GM18909 (cell line): Measurements from ENCODE around the gene DPP6.
"Not testable (repeated sequence)": the region's sequence is repeated elsewhere in the genome, so short reads cannot be mapped to it uniquely, and the experiment has no call there.

Experiments used
- ATAC-seq: cut with Tn5 transposase; IDR thresholded peaks from one replicate; pipeline ENCODE4 v1.9.1; 2021; ENCODE audit warnings: mild to moderate bottlenecking; ENCODE audit not compliant: unreplicated experiment, poor library complexity

Gene DPP6

DNA sequence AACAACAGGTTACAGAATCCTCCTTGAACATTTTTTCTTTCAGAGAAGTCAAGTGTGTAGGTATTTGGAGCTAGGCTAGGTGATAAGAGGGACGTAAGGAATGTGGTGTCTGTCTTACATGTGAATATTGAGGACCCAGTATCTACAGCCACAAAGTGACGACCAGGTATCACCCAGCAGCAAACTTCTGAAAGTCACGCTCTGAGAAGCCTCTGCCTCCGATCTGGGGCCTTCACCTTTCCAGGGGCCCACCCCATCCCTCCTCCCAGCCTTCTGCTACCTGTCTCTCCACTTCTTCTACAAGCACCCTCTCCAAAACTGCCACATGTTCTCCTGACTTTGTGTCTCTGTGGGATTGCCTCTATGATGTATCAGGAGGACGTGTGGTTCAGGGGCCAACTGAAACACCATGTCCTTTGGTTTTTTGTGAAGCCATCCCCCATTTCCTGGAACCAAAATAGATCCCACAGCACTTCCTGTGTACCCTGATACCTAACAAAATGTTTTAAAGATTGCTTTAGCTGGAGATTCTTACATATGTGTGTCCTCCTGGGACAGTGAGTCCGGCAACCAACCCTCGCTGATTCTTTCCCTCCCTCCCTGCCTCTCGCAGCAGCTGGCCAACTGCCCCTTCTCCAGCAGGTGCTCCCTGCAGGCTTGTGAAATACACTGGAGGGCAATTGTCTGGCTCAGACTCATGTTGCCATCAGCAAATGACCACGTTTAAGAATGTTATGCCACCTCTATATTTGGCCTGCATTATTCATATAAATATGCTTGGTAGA is 93.9 kb downstream of the DPP6 start:
- not testable (repeated sequence) for ATAC-seq

DNA sequence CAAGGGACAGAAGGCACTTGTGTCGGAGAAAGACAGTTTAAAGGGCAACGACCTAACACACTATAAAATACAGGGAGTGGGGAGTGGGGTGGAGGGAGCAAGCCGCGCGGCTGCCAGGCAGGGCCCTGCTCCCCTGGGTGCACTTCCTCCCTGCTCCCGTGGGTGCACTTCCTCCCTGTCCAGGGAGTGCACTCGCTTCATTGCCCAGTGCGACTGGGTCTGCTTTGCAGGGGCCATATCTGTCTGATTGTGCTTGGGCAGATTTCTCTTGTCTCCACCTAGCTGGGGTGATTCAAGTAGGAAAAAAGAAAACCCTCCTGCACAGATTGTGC is 94.5 kb downstream of the DPP6 start:
- not testable (repeated sequence) for ATAC-seq

DNA sequence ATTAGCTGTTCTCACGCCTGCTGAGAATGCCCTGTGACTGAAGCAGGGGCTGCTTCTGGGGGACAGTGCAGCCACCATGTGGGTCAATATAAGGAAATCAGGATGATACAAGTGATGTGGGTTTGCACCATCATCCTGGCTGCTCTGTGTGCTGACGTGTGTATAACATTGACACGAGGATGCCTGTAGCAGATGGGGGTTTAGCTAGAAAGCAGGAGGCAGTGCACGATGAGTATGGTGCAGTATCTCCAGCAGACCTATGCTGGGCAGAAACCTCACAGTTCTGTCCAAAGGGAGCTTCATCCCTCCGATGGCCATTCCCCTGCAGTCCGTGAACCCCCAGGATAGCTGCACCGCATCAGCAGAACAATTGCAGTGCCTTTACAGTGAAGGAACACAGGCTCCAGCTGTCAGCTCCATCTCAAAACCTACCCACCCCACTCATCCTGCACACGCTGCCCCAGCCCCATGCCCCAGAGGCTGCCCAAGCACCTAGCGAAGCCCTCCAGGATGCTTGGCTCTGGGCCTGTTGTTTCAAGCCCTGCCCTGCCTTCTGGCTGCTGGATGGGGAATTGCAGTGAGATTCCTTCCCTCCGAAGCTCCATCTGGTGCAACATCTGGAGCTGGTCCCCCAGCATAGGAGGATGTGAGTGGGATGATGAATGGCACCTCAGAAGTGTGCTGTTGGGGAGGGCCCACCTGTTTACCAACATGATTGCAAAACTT is 96.8 kb downstream of the DPP6 start:
- ATAC-seq: not testable (repeated sequence)

DNA sequence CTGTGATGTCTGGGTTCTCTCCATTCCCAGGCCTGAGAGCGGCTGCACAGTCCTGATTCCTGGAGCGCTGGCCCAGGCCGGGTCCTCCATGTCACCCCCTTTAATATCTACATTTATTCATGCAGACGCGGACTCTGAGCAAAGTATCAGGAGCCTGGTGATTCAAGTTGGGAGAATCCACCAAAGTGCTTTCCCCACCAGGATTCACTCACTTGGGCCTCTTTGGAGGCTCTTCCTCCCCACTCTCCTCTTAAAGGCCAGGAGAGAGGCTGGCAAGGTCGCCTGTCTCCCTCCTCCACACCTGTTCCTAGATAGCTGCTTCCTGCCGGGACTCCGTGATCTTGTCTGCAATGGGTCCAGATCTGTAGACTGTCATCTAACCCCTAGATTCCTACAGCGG is 98.5 kb downstream of the DPP6 start:
- ATAC-seq: not testable (repeated sequence)

DNA sequence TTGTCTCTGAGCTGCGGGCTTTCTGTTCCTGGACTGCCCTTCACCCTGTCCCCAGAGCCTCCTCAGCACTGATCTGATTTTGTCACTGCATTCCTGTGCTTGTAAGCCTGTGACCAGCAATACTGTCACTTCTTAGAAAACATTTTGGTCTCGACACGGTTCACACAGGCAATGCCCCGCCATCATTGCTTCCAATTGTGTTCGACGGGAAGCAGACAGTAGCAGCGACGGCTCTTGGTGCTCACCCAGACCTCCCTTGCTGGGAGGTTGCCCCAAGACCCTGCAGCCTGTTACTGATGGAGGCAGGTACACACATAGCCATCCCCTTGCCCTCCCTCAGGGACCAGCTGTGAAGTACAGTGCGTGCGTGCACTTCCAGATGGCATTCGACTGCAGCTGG is 99.1 kb downstream of the DPP6 start:
- ATAC-seq: not testable (repeated sequence)

DNA sequence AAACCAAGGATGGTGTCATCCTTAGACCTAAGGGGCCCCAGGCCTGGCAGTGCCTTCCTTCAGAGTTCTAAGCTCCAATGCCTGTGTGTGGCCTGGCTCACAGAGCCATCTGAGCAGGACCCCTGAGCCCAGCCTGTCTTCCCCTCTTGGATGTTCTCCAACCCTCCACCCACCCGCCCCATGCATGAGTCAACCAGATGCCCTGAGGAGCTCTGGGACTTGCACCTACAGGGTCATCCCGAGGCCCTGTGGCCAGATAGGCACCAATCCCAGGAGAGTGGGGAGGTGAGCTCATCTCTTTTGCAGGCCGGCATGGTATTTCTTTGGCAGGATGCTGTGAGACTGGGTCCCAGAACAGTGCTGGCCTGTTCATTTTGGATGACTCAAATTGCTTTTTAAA is 103.7 kb downstream of the DPP6 start:
- ATAC-seq: not testable (repeated sequence)

DNA sequence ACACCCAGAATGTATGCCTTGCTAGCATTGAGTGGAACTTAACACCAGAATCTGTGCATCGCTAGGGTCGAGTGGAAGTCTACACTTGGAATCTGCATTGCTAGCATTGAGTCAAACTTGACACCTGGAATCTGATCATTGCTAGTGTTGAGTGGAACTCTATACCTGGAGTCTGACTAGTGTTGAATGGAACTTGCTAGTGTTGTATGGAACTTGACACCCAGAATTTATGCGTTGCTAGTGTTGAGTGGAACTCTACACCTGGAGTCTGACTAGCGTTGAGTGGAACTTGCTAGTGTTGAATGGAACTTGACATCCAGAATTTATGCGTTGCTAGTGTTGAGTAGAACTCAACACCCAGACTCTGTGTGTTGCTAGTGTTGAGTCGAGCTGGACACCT is 110.7 kb downstream of the DPP6 start:
- ATAC-seq: not testable (repeated sequence)

DNA sequence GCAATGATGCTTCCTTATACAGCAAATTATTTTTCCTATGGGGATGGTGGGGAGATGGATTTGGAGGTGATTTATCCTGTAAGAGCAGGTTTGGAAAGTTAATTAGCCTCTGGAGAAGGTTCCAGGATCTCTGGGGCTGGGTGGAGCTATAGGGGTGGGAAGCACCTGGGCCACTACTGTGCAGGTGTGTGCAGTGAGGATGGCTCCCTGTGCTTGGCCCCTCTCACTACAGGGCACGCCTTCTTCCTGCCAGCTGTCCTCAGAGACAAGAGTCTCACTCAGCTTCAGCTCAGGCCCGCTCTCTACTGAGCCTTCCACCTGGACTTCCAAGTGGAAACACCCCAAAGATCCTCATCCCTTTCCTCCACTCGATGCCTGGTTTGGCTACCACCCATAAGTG is 111.4 kb downstream of the DPP6 start:
- ATAC-seq: not testable (repeated sequence)

DNA sequence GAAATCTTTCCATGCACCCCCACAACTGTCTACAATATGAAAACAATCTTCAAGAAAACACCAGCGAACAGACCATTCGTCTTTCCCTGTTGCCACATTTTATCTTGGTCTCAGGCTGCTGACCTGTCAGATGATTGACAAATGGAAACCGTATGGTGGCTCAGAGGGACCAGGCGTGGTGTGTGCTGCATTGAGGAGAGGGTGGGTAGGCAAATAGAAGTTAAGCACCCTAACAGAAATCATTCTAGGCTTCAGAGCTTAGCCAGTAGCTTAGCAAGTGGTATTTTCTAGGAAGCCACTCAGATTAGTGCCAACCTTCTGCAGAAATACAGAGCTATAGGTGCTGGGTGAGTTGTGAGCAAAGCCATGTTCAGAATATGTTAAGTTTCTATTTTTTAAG is 114.9 kb downstream of the DPP6 start:
- no peak for ATAC-seq

DNA sequence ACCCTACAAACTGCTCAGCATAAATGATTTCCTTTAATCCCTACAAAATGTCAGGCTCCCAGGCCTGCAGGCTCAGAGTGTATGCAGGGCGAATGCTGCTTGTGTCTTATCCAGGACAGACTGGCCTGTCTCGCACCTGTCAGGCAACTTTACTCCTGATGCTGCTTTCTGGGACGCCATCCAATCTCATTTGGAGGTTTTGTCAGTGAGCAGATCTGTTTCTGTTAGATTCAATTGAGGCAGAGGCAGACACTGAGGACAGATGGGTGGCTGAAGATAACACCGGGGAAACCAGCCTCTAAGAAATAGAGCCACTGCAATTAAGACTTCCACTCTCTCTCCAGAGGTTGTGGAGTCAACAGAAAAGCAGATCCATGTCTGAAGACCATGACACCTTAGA is 115.6 kb downstream of the DPP6 start:
- no peak for ATAC-seq

DNA sequence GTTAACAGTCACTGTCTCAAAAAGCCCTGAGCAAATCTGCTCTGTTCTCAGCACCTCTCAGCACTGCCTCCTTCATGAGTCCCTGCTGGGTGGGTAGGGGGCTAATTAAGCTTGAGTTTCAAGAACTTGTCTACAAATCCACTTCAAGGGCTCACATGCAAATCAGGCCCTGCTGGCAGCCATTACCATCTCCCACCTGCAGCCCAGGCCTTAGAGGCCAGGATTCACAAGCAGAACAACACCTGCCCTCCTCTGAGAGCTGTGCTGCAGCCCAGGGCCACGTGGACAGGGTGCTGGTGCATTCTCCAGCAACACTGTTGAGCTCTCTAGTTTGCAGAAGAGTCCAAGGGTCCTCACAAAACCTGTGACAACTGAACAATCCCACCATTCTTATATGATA is 119.2 kb downstream of the DPP6 start:
- no peak for ATAC-seq

DNA sequence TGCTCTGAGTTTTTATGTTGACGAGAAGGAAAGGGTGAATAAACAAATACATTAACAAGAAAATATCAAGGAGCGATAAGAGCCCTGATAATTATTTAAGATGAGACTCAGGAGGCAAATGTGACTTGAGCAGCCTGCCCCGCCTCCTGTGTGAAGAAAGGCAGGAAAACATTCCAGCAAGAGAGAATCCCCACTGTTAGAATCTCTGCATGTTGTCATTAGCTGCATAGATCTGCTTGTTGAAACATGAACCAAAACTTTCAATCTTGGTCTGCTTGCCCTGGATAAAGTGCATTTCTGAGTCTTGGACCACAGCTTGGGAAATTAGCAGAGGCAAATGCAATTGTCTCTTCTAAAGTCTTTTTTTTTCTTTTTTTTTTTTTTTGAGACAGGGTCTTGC is 120.0 kb downstream of the DPP6 start:
- no peak for ATAC-seq

DNA sequence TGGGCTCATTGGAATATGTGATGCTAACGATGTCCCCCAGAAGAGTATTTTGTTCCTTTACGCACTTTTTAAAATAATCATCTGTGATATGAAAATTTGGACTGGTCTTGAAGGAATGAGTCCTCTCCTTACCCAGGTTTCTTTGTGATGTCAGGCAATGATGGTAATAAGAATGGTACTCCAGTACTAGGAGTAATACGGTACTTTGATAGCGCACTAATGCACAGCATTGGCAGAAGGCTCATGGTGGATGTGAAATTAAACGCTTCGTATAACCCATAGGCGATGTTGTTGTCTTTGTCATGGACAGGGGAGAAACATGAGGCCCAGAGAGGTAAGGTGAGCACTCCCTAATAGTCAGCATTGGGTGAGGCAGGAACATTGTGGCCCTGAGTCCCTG is 125.4 kb downstream of the DPP6 start:
- no peak for ATAC-seq

DNA sequence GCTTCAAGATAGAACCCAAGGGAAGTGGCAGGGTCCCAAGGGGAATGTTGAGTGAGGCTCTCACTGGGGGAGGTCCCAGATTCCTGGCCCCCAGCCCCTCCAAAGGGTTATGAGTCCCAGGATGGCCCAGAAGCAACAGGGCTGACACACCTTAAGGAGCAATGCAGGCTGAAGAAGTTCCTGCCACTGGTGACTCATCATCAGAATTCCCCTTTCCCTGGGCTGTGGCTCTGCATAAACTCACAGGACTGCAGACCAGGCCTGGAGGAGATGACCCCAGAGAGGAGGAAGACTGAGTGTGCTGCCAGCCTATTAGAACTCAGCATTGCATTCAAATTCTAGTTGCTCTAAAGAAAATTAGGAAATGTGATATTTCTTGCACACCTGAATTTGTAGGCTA is 126.7 kb downstream of the DPP6 start:
- ATAC-seq: no peak

DNA sequence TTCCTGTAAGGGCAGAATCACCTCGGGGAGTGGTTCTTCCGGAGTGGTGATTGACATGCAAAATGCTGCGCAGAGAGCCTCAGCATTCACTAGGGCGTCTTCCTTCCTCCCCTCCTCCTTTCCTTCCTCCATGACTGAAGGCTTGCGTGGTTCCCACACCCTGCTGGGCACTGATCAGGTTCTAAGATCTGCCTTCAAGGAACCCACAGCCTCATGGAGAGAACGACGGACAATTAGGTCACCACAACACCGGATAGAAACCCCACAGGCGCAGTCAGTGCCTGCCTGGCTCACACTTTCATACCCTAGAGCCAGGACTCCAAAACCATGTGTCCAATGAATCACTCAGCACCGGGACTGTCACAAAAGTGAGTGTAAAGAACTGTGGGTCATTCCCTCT is 131.3 kb downstream of the DPP6 start:
- no peak for ATAC-seq

DNA sequence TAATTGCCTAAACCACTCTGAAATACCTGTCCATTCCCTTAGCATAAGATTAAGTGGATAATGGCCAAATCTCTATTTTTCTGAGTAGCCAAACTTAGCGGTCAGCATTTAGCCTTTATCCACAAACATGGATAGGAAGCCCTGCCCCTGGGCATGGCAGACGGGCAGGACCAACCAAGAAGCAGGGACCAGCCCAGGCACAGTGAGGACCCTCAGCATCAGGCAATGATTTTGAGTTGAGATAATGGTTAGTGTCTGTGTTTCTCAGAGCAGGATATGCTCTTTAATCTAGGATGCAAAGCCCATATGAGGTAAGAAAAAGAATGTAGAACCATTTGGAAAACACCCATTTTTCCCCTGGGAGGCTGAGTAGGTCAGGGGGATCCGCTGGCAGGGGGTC is 131.7 kb downstream of the DPP6 start:
- no peak for ATAC-seq

DNA sequence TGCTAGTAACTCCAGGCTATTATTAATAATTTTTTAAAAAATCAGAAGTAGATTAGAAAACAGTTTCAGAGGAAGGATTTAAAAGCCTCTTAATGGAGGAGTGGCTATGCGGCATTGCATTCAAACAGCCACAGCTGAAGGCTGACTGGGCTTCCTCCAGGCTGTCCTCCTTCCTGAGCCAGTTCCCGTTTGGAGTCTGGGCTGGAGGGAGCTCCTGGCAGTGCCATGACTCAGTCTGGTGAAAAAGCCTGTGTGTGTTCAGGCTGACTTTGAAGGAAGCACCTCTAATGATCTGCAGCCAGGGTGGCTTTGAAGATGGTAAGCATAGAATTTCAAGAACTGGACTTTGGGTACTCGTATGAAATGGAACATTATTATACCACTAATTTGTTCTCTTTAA is 134.6 kb downstream of the DPP6 start:
- ATAC-seq: no peak

DNA sequence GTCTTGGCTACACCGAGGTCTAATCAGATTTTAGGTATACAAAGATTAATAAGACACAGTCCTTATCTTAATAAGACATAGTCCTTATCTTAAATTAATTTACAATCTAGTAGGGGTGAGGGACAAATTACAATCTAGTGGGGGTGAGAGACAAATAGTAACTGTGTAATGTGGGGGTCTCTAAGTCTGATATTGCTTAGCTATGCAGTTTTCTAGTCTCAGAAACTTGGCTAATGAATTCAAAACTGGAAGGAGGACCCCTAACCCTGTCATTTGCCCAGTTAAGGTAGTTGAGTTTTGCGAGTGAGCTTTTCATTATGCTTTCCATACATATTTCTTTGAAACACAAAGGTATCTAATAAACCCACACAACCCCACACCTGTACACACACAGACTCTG is 136.1 kb downstream of the DPP6 start:
- ATAC-seq: no peak

DNA sequence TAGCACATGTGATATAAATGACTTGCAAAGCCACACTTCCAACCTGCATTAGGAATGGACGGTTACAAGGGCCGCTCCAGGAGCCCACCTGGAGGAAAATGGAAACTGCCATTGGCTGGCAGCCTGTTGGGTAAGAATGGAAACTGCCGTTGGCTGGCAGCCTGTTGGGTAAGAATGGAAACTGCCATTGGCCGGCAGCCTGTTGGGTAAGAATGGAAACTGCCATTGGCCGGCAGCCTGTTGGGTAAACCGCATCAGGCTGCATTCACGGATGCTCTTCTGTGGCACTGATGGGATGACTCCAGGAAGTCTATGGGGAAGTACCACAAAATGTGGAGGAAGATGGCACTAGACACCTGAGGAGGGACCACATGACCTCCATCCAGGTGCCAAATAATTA is 143.1 kb downstream of the DPP6 start:
- no peak for ATAC-seq

DNA sequence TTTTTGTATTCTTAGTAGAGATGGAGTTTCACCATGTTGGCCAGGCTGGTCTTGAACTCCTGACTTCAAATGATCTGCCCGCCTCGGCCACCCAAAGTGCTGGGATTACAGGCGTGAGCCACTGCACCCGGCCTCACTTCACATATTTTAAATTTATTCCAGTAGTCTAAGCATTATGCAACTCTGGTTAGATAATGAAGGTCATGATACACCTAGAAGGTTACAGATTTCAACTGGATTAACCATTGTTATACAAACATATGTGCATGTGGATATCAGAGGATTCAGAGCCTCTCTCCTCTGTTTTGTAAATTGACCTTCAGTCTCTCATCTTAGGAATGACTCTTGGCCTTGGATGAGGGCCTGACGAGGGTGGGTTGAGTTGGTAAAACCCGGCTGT is 146.3 kb downstream of the DPP6 start:
- no peak for ATAC-seq

DNA sequence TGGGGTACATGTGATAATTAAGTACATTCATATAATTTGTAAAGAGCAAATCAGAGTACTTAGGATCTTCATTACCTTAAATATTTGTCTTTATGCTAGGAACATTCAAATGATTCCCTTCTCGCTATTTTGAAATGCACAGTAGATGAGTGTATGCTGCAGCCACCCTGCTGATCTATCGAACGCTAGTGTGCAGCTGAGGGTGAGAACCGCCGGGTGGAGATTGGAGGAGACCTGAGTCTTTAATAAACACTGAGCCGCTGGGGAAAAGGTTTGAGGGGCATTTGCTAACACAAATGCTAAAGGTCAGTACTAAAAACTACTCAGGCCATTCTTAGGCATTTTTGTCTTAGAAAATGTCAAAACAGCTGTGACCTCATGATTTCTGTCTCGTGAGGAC is 148.0 kb downstream of the DPP6 start:
- no peak for ATAC-seq

DNA sequence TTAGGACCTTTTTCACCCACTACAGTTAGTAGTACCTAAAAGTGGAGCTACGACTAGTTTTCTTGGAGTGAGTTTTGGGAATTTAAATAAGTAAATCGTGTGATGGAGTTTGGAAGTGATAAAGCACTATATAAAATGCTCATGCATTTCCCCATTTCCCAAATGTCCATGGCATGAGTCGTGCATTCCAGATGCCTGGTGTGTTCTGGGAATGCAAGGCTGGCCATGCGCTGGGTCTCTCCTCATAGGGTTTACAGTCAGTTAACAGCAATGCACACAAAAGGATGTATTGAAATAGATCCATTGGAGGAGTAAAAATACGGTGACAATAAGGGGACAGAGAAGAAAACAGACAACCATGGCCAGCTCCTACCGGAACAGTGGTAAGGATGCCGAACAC is 149.8 kb downstream of the DPP6 start:
- no peak for ATAC-seq
